NCI-H69 (cell line): ENCODE results near the gene CHST8.

Source experiments
- DNase-seq: peaks from one replicate; lab custom pipeline; 2025; lab: John Stamatoyannopoulos, UW

Gene CHST8

DNA sequence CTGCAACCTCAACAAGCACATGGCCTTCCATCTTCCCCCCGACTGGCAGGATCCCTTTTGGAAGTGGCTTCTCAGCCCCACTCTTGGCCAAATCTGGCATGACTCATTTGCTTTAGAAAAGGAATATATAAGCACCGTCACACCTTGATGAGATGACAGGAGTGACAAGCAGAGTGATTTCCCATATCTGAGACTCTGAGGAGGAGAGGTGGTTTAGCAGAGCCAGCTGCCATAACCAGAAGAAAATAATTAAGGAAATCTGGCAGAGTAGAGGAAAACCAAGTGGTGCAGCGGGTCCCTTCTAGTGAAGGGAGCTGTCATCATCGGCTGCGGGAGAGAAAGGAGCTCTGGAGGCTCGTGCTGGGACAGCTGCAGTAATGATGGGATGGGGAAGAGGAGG is 147.5 kb downstream of the CHST8 start:
- DNase-seq = no peak

DNA sequence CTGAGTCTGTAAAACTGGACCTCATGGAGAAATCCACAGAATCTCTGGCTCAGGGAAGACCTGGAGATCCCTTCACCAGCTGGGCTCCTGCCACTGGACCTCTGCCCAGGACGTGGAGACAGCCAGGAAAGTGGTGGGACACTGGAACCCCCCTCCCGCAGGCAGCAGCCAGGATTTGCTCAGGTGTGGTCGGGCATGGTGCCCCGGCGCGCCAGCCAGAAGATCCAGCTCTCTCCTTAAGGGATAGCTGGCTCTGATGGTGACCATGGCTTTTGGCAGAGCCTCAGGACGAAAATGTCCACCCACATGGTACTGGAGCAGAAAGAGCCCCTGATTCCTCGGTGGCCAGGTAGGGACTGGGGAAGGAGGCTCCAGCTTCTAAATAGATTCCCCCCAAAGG is 148.4 kb downstream of the CHST8 start:
- no peak for DNase-seq

DNA sequence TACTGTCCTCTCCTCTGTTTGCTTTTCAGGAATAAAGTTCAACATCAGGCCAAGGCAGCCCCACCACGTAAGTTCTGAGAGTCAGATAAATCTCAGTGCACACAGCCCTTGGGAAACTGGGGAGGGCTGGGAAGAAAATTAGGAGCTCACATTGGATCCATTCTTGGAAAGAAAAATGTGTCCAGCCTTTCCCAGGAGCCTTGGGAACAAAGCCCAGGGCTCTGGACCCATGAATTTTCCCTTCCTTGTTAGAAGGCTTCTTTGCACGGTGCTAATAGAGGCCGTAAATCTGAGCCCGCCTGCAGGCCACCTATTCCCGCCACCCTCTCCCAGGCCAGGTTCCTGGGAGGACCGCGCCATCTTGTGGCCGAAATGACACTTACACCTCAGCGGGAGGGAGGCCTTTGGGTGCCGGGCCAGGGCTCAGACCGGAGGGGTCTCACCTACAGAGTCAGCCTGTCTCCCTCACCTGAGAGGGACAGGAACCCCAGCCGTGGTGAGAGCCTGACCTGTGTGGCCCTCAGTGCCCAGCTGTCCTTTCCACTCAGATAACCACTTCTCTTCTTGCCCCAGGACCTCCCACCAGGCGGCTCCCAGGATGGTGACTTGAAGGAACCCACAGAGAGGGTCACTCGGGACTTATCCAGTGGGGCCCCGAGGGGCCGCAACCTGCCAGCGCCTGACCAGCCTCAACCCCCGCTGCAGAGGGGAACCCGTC is 149.8 kb downstream of the CHST8 start:
- peak; percentile 83 for DNase-seq

DNA sequence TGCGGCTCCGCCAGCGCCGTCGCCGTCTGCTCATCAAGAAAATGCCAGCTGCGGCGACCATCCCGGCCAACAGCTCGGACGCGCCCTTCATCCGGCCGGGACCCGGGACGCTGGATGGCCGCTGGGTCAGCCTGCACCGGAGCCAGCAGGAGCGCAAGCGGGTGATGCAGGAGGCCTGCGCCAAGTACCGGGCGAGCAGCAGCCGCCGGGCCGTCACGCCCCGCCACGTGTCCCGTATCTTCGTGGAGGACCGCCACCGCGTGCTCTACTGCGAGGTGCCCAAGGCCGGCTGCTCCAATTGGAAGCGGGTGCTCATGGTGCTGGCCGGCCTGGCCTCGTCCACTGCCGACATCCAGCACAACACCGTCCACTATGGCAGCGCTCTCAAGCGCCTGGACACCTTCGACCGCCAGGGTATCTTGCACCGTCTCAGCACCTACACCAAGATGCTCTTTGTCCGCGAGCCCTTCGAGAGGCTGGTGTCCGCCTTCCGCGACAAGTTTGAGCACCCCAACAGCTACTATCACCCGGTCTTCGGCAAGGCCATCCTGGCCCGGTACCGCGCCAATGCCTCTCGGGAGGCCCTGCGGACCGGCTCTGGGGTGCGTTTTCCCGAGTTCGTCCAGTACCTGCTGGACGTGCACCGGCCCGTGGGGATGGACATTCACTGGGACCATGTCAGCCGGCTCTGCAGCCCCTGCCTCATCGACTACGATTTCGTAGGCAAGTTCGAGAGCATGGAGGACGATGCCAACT is 150.5 kb downstream of the CHST8 start:
- no peak for DNase-seq

DNA sequence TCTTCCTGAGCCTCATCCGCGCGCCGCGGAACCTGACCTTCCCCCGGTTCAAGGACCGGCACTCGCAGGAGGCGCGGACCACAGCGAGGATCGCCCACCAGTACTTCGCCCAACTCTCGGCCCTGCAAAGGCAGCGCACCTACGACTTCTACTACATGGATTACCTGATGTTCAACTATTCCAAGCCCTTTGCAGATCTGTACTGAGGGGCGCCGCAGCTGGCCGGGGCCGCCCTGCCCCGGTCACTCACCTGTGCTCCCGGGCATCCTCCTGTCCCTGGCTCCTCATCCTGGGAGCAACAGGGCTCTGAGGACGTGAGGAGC is 151.1 kb downstream of the CHST8 start:
- no peak for DNase-seq

DNA sequence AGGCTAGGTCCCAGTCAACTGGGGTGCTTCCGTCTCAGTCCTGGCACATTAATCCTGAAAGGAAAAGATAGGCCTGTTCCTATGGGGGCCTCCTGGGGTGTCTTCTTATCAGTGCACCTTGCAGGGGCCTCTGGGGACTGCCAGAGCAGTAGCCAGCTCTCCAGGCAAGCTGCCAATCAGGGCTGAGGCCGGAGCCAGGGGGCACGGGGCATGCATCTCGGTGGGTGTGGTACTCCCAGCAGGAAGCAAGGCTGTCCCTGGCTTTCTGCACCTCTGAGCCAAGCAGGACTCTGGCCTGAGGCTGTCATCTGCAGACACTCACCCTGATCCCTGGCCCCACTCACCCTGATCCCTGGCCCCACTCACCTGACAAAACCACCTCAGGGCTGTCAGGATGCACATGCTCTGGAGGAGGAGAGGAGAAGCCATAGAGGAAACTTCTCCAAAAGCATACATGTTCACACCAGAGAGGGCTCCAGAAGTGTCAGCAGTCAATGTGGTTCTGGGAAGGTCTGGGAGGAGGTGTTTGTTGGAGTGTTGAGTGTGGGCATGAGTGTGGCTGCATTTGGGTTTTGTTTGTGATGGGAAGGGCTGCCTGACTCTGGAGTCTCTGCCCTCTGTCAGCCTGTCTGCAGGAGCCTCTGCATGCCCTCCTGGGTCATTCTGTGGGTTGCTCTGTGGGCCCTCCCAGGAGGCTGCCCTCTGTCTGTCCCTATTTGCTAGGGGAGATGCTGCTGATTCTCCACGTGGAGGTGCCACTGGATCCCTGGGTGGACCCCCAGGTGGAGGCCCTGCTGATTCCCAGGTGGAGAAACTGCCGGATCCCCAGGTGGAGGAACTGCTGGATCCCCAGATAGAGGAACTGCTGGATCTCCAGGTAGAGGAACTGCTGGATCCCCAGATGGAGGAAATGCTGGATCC is 152.2 kb downstream of the CHST8 start:
- DNase-seq = no peak

DNA sequence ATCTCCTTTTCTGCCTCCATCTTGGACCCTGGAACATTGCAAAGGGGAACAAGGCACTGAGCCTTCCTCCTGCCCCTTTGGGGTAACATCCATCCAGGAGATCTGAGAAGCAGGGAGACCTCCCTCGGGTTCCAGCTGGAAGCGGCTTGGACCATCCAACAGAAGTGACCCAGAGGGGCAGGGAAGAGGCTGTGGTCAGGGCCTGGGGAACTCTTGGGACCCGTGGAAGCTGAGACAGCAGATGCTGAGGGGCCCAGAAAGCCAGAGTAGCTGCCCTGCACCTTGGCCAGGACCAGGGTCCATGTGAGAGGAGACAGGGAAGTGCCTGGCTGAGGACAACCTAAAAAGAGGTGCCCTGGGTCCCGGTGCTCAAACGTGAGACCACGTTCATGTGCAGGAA is 153.0 kb downstream of the CHST8 start:
- DNase-seq = no peak

DNA sequence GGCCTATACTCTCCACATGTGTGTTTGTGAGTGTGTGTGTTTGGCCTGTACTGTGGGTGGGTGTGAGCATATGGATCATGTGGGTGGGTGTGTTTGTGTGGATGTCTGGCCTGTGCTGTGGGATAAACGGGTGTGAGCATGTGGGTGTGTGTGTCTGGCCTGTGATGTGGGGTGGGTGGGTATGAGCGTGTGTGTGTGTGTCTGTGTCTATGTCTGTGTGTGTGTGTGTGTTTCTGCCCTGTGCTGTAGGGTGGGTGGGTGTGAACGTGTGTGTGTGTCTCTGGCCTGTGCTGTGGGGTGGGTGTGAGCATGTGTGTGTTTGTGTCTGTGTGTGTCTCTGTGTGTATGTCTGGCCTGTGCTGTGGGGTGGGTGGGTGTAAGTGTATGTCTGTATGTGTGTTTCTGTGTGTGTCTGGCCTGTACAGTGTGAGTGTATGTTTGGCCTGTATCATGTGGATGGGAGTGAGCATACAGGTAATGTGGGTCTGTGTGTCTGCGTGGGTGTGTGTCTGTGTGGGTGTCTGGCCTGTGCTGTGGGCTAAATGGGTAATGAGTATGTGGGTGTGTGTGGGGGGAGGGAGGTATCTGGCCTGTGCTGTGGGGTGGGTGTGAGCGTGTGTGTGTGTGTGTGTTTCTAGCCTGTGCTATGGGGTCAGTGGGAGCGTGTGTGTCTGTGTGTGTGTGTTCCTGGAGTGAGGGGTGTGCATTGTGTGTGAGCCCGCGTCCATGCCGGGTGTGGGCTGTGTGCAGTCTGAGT is 154.2 kb downstream of the CHST8 start:
- DNase-seq = no peak

DNA sequence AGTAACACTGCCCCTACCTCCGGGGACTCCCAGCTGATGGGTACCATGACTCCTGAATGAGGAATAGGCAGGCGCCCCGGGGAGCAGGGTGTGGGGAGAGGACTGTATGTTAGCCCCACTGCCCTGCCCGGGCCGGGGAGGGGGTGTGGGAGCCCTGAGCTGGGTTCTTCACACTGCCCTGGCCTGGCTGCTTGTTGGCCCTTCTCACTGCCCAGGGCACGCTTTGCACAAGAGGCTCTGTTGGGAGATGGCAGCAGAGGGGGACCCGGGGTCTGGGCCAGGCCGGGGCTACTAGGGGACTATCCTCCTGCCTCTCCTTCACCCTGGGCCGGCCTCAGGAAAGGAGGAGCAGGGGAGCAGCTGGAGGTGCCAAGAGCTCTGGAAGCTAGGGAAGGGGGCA is 155.6 kb downstream of the CHST8 start:
- DNase-seq = no peak

DNA sequence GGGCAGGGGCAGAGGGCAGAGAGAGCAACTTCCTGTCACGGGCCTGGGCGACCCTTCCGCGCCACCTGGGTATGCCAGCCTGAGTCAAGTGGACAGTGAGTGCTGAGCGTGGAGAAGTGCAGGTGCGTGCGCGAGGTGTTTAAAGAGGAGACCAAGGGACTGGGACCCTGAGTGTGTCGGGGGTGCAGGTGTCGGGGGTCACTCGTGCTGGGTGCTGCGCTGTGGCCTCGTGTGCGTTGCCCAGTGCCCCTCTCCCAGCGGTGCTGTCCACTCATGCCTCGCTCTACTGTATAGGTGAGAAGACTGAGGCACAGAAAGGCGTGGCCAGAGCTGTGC is 156.0 kb downstream of the CHST8 start:
- no peak for DNase-seq

DNA sequence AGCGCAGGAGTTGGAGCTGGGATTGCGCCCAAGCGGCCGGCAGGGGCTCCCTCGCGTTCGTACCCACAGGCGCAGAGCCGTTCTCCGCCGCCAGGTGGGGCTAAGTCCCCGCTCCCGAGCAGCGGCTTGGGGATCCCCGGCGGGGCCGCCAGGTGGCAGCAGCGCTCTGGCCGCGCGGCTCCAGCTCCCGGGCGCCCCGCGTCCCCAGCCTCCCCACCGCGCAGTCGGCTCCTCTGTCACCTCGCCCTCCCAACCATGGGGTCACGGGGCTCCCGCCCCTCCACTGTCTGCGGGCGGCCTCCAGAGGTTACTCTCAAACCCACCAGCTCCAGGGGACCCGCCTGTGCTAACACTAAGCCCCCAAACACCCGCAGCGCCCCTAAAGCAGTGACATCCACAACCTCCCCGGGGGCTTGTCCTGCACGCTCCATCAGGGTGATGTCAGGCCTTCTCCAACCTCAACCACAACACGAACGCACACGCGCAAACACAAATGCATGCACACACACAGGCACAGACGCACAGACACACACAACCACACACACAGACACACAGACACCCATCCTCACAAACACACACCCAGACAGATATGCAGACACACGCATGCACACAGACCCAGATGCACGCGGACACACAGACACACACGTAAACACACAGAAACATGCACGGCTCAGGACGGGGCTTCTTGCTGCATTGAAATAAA is 156.5 kb downstream of the CHST8 start:
- peak; percentile 87 for DNase-seq

DNA sequence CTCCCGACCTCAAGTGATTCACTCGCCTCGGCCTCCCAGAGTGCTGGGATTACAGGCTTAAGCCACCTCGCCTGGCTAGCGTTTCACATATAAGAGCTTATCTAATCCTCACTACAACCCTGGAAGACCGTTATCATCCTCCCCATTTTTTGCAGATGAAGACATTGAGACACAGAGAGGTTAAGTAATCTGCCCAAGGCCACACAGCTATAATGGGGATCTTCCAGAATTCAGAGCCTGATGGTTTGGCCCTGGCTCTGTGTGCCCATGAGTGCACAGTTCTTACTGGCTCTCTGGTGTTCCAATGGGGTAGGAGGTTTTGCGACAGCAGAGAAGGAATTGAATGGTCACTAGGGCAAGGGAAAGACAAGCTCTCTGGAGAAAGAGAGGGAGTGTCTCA is 158.1 kb downstream of the CHST8 start:
- no peak for DNase-seq

DNA sequence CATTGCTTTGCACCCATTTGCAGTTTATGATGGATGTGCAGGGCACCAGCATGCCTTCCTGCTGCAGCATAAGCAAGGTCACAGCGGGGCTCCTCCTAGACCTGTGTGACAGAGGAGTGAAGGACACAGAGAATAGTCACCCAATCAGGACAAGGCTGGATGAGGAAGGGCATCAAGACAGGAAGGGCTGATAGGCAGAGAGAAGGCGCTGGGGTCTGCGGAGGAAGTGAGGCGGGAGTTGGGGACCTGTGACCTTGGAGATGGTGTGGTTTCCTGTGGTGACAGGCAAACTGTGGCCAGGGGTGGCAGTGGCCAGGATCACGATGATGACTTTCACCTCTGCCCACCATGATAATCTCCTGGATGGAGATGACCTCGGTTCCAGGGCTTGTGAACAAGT is 158.5 kb downstream of the CHST8 start:
- peak; percentile 44 for DNase-seq

DNA sequence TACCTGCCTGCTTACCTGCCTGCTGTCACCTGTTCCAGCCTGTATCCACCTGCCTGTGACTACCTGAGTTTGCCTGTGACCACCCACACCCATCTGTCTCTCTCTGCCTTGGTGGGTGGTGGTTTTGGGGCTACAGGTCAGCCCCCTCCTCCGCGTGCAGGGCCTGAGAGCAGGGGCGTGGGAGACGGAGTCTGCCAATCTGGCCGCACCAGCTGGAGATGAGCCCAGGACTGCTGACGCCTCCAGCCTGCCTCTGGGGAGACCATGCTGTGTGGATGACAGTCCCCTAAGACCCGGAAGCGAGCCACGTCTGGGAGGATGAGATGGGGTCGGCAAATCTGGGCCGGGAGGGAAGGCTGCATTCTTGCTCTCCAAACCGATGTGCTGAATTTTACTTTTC is 159.0 kb downstream of the CHST8 start:
- peak; percentile 62 for DNase-seq

DNA sequence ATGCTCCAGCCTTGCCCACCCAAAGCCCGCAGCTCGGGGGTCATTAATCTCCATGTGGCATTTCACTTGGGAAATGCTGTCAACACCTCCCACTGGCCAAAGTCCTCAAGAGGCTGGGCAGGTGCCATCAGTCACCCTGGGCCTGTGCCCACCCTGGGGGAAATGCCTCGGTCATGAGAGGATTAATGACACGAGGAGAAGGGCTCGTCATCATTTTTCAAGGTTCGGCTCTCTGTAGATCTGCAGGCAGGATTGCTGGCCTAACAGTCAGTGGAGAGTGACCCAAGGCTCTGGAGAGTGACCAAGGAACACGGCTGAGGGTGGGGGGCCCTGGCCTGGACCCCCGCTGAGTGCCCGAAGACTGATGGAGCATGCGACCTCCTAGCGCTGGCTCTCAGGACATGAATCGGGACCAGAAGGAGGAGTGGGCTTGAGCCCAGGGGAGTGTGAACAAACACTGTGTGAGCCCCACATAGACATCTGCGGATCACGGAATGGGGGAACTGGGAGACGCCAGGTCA is 159.7 kb downstream of the CHST8 start:
- DNase-seq = no peak

DNA sequence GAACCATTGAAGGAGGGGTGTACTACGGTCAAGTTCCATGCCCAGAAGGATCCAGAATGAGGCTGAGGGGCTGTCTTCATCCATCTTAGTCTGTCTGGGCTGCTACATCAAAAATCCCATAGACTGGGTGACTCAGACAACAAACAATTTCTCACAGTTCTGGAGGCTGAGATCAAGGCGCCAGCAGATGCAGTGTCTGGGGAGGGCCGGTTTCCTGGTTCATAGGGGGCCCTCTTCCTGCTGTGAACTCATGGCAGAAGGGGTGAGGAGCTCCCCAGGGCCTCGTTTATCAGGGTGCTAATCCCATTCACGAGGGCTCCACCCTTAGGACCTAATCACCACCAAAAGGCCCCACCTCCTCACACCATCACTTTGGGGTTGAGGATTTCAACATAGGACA is 160.2 kb downstream of the CHST8 start:
- no peak for DNase-seq

DNA sequence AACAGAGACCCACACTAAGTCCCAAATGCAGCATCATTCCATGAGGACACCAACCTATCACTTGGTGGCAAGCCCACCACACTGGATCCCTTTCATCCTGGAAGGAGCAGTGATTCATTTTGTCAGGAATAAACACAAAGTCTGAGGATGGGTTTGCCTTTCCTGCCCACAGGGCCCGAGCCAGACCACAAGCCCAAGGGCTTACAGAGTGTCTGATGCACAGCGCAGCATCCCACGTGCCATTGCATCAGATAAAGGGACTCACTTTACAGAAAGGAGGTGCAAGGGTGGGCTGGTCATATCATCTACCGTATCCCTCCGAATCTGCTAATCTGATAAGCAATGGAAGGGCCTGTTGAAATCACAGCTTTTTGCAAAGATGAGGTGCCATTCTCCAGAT is 162.7 kb downstream of the CHST8 start:
- DNase-seq = no peak

DNA sequence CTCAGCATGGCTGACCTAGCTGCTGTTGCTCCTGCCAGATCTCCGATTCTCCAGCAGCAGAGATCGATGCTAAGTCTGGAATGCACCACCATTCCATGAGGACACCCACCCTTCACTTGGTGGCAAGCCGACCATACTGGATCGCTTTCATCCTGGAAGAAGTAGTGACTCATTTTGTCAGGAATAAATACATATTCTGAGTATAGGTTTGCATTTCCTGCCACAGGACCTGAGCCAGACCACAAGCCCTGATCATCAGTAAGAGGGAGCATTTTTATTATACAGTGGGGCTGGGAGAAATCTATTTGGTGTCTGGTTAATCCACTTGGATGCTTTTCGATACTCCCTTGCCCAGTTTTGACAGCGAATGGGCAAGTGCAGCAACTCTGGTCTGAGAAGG is 164.0 kb downstream of the CHST8 start:
- DNase-seq = no peak

DNA sequence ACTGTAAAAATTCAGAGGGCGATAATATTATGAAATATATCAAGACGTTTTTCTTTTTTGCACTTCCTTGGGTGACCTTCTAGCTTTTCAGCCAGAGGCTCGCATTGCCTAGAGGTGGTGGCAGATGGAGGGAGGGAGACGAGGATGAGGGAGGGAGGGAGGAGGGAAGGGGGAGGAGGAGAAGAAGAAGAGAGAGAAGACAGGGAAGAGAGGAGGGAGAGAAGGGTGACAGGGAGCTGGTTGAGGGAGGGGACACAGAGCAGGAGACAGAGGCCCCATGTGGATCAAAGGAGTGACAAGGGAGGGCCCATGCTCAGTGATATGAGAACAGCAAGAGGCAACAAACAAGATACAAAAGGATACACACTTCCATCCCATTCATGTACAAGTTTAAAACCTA is 166.9 kb downstream of the CHST8 start:
- peak; percentile 12 for DNase-seq

DNA sequence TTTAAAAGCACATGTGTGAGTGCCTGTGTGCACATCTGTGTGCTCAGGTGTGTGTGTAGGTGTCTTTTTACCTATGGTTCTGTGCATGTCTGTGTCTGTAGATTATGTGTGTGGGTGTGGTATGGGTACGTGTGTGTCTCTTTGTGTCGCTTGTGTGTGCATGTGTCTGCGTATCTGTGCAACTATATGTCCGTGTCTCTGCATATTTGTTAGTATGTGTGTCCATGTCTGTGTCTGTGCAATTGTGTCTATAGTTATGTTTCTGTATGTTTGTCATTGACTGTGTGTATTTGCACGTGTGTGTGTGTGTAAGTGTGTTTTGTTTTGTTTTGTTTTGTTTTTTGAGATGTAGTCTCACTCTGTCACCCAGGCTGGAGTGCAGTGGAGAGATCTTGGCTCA is 167.6 kb downstream of the CHST8 start:
- DNase-seq = no peak

DNA sequence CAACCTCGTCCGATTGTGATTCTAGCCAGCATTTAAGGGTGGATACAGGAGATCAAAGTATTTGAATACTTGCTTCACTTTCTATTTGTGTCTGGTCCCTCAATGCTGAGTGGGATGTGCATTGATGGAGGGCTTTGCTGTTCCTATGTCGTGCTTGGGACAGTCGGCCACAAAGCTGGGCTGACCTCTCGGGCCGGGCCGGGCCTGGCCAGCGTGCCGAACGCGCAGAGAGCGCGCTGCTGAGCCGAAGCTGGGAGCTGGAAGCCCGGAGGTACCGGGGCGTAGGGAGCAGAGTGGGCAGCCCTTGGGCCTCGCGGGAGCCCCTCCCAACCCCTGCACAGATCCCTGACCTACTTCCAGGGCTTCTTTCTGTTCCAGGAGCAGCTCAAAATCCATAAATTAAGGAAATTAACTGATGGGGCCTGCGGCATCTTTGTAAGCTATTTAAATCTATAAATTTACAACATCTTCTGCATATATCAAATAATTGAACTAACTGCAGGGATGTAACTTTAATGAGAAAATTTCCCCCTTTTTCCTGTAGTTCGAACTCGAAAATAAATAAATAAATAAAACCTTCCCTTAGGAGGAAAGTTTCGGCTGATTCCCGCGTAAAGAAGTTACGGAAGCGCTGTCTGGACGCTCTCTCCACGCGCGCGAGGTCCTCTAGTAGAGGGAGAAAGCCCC is 173.1 kb downstream of the CHST8 start:
- no peak for DNase-seq
